ENCODE measurements around the gene KLK7.
"Not testable (repeated sequence)": the region's sequence is repeated elsewhere in the genome, so short reads cannot be mapped to it uniquely, and the experiment has no call there.

The KLK7 gene

DNA sequence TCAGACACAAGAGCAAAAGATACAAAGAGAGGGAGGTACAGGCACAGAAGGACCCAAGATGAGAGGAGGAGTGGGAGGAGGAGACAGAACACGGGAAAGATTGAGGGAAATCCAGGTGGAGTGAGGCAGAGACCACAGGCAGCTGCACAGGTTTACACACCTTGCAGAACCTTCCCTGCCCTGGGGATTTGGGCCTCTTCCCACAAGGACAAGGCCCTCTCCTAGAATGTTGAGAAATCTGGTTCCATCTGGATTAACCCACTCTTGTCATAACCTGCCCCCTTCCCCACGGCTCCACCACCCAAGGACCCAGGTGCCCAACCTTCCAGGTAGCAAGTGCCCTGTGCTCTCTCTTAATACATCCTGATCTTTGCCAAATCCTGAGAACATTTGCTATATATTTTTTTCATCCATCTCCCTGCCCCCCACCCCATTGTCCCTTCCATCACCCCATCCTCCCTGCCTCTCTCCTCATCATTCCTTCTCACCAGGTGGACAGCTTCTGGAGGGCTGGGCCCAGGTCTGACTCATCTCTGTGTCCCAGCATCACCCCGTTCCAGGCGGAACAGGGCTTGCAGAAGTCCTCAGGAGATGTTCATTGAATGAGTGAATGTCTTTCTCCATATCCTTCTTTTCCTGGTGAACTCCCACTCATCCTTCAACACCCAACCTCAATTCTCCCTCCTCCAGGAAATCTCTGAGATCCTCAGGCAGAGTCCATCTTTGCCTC lies 26.5 kb upstream of the KLK7 start:
- DNase-seq (ENCODE audit: low read depth), result no peak

DNA sequence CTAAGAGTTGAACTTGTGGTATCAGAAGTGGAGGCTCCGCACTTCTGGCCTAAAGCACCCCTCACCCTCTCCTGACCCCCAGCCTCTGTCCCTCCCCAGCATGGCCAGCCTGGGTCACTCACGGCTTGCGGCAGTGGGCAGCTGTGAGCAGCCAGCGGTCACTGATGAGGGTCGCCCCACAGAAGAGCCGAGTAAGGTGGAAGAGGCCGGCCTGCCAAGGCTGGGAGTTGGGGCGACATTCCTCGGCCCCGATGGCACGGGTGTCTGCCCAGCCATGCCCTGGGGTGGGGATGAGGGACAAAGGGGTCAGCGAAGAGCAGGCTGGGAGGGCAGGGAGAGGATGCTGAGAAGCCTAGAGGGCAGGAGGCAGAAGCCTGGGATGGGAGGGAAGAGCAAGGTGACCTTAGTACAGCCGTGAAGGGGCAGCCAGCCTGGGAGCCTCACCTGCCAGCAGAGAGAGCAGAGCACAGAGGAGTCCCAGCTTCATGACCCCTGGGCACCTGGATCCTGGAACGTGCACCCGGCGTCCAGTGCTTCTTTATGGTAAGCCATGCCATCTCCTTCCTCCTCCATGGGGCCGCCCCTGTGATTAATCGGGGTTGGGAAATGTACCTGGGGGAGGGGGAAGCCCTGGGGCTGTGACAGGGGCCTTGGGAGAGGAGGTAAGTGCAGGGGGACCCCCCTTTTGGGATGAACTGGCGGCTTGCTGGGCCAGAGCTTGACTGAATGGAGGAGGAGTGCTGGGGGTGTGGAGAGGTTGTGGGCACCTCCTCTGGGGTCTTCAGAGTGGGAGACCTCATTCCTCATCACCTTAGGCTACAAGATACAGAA lies 25.6 kb upstream of the KLK7 start:
- no peak for DNase-seq (ENCODE audit: low read depth)

DNA sequence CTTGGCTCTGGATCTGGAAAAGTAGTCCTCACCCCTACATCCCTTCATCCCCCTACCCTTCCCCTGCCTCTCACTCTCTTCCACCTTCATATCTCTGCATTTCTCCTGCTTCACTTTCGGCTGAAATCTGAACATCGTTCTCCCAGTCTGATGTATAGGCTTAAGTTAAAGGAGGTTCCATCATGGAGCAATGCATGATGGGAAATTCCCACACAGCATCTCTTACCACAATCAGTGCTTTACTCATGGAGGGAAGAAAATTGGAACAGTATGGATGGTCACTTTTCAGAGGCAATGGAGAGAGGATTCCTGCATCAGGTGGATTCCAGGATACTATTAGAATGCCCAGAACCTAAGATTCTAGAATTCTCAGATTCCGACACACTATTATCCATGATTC lies 23.8 kb upstream of the KLK7 start:
- DNase-seq (ENCODE audit: low read depth), result no peak

DNA sequence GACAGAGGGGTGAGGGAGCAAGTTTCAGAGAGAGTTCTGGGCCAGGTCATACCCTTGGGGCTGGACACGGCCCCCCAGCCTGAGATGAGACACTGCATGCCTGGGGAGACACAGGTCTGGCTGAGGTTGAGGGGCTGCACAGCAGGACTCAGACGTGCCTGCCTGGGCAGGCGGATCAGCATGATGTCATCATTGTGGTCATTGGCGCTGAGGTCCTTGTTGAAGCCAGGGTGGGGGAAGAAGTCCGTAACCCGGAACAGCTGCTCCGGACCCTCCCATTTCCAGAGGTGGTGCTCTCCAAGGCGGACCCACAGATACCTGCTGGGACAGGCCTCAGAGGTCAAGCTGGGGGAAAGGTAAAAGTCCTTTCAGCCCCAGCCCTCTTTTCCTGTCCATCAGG lies 22.7 kb upstream of the KLK7 start:
- DNase-seq (ENCODE audit: low read depth), result no peak

DNA sequence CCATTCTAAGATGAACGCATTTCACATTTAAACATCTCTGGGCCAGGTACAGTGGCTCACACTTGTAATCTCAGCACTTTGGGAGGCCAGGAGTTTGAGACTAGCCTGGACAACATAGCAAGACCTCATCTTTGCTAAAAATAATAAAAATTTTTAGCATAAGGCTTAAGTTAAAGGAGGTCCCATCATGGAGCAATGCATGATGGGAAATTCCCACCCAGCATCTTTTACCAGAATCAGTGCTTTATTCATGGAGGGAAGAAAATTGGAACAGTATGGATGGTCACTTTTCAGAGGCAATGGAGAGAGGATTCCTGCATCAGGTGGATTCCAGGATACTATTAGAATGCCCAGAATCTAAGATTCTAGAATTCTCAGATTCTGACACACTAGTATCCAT lies 21.5 kb upstream of the KLK7 start:
- no peak for DNase-seq (ENCODE audit: low read depth)

DNA sequence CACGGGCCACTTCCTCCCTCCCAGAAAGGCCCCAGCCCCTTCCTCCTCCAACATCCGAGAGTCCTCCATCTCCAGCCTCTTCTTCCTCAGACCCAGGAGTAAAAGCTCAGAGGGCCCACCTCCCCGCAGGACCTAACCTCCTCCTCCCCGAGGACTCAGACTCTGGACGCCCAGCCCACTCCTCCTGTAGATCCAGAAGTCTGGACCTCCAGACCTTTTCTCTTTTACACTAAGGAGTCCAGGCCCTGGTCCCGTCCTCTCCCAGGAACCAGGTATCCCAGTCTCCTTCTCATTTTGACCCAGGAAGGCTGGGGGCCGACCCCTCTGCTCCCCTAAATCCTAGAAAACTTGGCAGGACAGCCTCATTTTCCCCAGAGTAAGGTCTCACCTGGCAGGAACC lies 19.6 kb upstream of the KLK7 start:
- DNase-seq (ENCODE audit: low read depth), result no peak

DNA sequence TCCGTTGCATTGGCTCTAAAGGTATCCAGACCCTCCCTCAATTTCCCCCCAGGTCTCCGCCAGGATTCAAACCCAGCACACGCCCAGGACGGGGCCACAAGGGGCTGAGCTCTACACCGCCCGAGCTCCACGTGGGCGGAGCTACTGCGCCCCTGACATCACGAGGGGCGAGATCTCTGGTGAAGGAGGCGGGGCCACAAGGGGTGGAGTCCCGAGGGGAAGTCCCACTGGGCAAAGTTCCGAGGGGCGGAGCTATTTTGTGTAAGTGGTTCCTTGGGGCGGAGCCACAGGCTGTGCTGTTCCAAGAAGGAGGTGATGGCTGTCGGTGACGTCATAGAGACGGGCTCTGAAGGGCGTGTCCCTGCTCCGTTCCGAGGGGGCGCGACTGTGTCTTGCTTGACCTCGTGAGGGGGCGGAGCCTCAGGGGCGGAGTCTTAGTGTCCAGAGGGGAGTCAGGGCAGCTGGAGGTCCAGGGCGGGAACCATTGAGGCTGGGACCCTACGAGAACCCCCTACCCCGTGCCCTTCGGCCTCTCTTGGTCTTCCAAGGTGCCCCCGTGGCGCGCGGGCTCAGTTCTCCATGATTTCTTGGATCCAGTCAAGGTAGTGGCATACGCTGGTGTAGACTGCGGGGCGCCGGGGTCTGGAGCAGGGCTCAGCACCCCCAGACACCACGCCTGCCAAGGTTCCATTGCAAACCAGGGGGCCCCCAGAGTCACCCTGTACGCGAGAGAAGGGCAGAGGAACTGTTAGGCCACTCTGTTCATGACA lies 19.0 kb upstream of the KLK7 start:
- DNase-seq (ENCODE audit: low read depth), result no peak

DNA sequence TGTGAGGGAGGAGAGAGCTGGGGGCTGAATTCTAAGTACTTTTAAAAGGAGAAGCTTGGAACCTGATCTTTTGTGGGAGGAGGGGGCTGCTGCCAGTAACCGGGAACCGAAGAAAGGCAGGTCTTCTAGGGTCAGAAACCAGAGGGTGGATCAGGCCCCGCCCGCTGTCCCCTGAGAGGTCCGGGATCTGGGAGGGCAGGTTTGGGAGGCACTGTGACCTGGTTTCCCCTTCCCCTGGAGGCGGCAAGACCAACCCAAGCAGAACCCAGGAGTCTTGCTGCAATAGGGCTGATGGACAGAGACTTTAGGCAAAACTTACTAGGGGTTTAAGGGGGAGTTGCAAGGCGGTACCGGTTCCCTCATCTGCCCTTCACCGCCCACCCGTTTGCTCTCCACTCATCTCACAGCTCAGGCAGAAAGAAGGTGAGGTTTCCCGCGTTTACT lies 18.4 kb upstream of the KLK7 start:
- no peak for DNase-seq (ENCODE audit: low read depth)

DNA sequence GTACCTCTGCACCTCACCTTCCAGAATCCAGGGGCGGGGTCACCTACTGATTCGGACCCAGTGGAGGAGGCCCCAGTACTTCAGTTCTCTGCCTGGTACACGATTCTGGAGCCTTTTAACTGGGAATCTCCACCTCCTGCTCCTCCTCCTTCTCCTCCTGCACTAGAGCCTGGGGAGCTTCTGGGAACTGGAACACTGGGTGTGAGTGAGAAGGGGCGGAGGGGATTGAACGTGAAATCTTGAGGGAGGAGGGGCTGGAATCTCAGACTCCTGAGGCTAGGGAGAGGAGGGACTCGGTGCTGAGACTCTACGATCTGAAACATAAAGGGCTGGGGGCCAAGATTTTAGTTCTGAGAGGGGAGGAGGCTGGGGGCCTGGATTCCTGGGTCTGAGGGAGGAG lies 17.8 kb upstream of the KLK7 start, which contains the start of gene KLK8:
Gene KLK8 (minus strand): TSS at position 90 of the 400 bp plus-strand sequence. CDS start 437 bp downstream, outside the sequence.
- no peak for DNase-seq (ENCODE audit: low read depth)

DNA sequence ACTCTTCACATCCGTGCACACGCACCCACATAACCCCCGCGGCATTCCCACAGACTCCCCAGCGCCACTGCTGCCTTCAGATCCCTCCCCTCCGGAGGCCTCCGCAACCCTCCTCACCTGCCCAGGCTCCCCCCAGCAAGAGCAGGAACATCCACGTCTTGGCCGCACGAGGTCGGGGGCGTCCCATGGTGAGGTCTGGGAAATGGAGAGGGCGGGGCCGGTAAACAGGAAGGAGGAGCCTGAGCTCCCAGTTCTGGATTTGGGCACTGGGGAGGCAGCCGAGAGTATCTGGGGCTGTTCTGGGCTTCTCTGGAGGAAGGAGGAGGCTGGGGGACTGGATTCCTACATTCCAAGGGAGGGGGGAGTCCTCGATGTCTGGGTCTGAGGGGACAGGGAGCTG lies 17.3 kb upstream of the KLK7 start:
- DNase-seq (ENCODE audit: low read depth), result no peak

DNA sequence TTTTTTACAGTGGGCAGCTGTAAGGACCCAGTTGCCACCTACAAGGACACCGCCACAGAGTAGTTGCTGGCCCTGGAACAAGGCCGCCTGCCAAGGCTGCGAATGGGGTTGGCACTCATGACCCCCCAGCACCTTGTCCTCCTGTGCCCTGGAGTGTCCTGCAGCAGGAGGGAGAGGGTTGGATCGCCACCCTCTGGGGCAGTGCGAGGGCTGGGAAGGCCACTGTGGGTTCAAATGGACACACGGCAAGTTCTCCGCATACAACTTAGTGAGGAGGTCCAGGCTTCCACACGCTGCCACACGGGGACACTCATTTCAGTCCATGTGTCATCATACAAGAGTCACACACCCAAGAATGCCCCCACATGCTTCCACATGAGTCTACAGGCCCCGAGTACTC lies 16.7 kb upstream of the KLK7 start:
- DNase-seq (ENCODE audit: low read depth), result no peak

DNA sequence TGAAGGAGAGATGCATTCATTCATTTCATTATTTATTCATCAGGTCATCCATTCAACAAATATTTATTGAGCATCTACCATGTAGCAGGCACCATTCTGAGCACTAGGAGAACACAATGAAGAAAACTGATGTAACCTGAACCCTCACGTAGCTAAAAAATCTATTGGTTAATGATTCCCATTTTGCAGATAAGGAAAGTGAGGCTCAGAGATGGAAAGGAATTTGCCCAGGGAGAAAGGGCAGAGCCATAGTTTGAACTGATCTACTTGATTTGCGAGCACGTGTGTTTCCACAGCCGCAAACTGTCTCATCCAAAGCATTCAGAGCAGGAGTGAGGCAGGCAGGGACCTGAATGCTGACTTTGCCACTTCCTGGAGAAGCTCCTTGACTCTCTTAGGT lies 15.0 kb upstream of the KLK7 start:
- no peak for DNase-seq (ENCODE audit: low read depth)

DNA sequence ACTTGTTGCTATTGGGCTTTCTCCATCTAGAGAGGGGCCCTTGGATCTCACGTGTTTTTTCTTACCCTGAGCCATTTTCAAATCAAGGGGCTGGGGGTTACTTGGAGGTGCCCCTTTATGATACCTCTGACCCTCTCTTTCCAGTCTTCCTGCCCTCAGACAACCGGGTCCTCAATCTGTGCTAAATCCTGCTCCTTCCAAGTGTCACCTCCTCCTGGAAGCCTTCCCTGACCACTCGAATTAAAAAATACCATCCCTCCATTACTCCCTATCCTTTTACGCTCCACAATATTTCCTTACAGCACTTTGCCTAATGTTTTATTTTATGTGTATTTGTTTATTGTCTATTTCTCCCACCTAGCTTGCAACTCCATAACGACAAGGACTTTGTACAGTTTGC lies 14.3 kb upstream of the KLK7 start:
- DNase-seq (ENCODE audit: low read depth), result no peak

DNA sequence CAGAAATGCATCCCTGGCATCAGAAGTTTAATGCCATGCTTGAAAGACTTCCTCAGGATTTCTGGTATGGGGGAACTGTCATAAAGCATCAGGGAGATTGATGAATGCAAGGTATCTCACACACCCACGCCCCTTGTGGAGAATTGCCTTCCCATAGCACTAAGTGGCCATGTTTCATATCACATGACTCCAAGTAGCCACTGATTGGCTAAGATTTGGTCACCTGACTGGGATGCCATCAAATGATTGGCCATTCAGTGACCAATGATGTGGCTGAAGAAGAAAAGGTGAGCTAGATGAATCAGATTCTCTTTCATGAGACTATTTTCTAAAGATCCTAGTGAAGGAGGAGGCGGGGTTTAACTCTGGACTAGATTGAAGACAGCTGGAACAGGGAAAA lies 10.4 kb upstream of the KLK7 start:
- no peak for DNase-seq (ENCODE audit: low read depth)

DNA sequence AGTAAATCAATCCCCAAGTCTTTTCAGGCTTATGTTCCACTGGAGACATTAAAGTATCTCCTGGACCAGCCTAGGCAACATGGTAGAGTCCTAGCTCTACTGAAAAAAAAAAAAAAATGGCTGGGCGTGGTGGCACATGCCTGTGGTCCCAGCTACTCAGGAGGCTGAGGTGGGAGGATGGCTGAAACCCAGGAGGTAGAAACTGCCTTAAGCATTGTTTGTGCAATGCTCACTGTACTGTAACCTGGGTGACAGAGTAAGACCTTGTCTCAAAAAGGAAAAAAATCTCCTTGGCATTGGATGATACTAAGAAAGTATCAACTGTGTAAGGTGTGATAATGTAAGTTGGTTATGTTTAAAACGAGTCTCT lies 8.9 kb upstream of the KLK7 start:
- DNase-seq (ENCODE audit: low read depth), result no peak

DNA sequence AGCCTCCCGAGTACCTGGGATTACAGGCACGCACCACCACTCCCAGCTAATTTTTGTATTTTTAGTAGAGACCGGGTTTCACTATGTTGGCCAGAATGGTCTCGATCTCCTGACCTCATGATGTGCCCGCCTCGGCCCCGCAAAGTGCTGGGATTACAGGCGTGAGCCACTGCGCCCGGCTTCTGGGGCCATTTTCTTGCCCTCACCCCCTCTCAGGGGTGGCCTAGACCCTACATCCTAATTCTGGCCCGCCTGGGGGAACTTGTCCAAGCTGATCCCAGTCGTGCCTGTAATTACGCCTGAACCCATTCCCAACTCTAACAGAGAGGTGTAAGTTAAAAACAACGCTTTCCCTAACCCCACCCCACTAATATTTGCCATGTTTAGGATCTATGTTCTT lies 699 bp upstream of the KLK7 start:
- not testable (repeated sequence) for DNase-seq (ENCODE audit: low read depth)

DNA sequence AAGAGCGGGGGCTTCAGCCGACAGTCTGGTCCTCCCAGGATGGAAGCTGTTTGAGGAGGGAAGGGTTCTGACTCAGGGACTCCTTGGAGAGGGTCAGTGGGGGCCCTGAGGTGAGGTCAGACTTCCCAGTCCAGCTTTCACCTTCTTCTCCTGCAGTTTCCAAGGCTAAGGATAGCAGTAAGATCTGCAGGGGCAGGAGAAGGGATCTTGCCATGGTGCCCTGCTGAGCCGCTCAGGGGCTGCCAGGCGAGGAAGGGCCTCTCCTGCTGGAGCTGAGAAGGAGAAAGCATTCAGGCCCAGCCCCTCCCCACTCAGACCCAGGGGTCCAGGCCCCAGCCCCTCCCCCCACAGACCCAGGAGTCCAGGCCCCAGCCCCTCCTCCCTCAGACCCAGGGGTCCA lies 1.5 kb downstream of the KLK7 start:
- no peak for DNase-seq (ENCODE audit: low read depth)

DNA sequence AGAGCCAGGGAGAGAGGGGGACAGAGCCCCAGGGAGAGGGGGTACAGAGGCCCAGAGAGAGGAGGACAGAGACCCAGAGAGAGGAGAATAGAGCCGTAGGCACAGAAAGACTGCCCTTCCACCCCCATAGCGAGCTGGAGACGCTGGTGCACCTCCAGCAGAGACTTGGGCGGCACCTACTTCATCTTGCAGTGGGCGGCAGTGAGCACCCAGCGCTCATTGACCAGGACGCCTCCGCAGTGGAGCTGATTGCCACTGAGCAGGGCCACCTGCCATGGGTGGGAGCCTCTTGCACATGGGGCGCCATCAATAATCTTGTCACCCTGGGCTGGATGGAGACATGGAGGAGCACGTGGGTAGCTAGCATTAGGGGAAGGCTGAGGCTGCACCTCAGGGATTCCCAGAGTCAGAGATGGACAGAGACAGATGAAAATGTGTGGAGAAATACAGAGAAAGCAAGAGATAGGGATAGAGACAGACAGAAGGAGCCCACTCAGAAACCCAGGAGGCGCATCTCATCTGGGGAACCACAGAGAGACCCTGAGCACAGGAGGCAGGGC lies 2.0 kb downstream of the KLK7 start:
- DNase-seq (ENCODE audit: low read depth), result no peak

DNA sequence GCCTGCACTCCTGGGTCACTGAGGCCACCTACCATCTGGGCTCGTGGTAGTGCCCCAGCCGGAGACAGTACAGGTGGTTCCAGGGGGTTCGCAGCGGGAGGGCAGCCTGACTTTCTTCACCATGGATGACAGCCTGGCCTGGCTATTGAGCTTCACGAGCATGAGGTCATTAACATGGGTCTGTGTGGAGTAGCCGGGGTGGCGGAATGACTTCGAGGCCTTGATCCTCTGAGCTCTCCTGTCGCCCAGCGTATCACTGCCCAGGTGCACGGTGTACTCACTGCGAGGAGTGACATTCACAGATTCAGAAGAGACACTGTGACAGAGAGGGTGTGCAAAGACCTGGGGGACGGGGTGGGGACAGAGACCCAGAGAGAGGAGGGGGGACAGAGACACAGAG lies 3.5 kb downstream of the KLK7 start:
- no peak for DNase-seq (ENCODE audit: low read depth)

DNA sequence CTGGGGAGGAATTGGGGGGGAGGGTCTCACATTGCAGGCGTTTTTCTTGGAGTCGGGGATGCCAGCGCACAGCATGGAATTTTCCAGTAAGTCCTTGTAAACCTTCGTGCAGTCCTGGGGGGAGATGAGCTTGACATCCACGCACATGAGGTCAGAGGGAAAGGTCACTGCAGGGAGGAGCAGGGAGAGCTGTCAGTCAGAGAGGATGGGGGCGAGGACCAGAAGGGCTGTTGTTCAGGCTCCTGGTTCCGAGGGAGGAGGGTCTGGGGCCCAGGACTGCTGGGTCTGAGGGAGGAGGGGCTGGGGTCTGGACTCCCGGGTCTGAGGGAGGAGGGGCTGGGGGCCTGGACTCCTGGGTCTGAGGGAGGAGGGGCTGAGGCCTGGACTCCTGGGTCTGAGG lies 4.0 kb downstream of the KLK7 start:
- no peak for DNase-seq (ENCODE audit: low read depth)

DNA sequence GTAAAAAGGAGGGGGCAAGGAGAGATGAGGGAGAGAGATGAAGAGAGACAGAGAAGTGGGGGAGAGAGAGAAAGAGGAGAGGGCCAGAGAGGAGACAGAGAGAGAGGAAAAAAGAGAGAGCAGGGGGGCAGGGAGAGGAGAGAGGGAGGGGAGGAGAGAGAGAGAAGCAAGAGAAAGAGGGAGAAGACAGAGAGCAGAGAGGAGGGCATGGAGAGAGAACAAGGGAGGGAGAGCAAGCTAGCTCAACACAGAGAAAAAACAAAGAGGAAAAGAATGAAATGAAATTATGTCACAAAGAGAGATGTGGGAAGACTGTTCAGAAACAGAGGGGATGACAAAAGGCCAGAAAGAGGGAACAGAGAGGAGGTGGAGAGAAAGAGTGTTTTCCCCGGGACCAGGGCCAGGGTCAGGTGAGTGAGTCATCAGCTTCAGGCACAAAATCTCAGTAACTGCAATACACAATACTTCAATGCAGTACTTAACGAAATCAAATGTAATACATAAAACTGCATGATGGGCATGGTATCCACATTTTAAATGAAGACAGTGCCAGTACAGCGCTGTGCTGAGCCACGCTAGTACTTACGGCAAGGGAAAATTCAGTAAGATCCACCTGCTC lies 4.8 kb downstream of the KLK7 start:
- DNase-seq (ENCODE audit: low read depth), result no peak

DNA sequence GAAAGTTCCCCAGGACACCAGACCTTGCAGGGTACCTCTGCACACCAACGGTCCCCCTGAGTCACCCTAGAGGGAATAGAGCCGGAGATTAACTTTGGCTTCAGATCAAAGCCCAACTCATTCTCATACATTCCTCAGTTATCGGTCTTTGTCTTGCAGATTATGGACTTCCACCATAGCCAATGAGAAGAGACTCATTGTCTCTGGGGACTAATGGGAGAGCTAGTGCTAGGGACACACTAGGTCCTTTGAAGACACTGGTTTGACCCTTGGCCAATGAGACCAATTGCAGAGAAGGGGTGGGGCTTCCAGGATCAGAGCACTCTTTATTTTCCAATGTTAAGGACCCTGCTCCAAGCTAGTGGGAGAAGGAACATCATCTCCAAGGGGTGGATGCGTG lies 6.1 kb downstream of the KLK7 start:
- no peak for DNase-seq (ENCODE audit: low read depth)
